GM21825 (cell line): ENCODE measurements around the gene TMEM108.

ENCODE experiments used
- ATAC-seq: cut with Tn5 transposase; IDR thresholded peaks from one replicate; pipeline ENCODE4 v1.9.1; 2021; ENCODE audit warnings: mild to moderate bottlenecking, moderate library complexity; ENCODE audit not compliant: unreplicated experiment

The TMEM108 gene

DNA sequence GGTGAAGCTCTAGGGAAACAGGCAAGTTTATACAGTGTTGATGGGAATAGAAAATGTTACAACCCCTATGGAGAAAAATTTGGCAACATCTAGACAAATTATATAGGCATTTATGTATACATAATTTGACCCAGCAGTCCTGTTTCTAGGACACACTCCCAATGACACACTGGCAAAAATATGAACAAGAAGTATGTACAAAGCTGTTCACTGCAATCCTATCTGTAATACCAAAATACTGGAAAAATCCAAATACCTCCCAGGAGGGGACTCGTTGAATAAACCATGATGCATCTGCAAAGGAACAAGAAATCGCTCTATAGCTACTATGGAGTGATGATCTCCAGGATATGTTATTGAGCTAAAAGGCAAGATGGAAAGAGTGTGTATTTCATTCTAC lies 370.2 kb downstream of the TMEM108 start:
- ATAC-seq: no peak

DNA sequence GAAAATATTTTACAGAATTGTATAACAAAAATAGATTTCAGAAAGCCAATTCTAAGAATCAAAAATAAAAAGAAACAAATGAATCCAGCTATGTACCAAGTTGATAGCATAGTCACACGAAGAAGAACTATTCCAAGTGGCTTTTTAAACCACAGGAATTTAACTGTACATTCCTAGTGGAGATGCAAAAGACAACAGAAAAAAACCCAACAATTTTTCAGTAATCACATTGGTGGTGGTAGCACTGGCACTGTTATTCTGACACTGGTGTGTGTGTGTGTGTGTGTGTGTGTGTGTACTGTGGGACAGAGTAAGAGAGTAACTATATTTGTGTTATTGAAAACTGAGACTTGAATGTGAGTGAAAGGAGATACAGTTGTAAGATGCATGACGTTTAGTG lies 370.8 kb downstream of the TMEM108 start:
- no peak for ATAC-seq

DNA sequence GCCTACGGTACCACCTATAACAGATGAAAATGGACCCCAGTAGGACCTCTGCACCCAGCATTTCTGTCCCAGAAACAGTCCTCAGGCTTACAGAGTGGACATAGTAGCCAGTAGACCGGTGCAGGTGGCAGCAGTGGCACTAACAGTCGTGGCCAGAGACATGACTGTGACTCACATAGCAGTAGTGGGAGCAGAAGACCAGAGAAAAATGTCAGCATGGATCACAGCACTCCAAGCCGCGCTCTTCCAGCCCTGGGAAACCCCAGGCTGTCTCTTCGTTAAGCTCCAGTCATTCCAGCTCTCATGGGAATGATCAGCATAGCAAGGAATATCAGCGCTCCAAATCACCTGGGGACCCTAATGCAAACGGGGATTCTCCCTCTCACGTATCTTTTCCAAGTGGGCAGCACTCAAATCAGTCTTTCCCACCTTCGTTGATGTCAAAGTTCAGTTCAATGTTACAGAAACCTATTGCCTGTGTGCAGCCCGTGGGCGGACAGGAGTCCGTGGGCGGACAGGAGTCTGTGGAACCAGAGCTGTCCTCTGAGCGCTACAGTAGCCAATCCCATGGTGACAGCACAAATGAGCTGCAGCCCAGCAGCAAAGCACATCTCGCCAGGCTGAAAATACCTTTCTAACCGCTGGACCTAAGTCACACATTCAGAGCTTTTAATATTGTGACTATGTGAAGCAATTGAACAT lies 372.2 kb downstream of the TMEM108 start:
- no peak for ATAC-seq

DNA sequence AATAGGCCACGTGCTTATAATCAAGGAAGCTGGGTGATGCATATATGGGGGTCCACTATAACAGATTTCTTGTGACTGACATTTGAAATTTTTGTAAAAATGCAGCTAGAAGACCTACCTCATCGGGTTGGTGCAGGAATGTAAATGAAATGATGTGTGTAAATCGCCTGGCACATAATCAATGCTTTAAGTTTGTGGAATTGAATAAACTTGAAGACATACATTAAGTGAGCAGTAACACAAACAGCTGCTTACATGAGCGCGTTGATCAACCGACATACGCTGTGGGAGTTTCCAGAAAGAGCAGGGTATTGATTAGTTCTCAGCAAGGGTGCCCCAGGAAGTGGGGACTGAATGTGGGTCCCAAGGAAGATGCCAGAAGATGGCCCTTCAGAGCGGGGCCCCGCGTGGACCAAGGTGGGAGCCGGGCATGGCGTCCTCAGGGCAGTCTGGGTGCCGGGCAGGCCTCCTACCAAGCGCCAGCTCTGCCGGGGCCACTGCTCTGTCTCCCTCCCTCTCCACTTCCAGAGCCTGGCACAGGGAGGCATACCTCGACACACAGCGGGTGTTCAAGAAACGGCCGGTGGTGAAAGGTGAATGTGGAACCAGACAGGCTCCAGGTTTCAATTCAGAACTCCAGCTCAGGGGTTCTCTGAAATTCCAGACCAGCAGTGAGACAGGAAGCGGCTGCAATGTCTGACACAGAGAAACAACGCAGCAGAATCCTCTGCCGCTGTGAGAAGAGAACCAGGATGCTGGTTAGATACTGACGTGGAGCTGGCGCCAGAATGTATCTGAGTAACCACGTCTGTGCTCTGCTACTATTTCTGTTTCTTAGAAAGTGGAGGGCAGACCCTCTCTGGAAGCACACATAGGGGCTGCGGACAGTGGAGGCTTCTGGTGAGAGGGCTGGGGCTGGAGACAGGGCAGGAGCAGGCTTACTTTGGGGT lies 374.3 kb downstream of the TMEM108 start:
- no peak for ATAC-seq

DNA sequence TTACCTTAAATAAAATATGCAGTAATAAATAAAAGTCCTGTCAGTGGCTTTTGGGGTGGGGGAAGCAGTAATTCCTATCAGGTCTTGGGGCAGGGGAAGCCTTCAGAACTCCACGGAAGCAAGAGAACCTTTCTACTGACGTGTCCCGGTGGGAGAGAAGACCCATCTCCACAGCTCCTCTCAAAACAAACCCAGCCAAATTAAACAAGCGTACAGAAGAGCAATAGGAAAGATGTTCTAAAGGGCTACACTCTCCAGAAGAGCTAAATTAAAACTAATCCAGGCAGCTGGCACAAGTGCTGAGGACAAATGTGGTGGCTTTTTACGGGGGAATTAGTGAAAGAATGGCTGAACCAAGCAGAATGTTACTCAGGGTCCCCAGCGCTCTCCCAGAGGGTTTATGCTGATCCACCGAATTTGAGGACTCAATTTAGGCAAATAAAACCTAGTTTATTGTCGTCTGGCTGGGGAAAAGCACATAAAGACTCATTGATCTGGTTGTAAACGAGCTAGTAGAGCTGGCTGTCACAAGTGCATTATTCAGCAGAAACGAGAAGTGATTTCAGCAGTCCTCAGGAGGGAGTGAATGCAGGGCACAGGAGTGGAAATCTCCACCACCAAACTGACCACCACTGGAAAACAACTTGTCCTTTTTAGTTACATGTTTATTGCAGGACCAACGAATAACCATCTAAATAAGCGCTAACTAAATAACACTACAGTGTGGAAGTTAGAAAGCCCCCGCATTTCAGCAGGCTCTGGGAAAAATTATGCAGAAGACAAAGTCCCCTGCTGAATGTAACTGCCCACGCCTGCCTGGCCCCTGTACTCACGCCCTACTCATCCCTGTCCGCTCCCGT lies 375.2 kb downstream of the TMEM108 start:
- no peak for ATAC-seq

DNA sequence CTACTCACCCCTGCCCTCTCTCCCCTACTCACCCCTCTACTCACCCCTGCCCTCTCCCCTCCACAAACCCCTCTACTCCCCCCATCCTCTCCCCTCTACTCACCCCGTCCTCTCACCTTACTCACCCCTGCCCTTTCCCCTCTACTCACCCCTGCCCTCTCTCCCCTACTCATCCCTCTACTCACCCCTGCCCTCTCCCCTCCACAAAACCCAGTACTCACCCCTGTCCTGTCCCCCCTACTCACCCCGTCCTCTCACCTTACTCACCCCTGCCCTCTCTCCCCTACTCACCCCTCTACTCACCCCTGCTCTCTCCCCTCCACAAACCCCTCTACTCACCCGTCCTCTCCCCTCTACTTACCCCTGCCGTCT lies 375.8 kb downstream of the TMEM108 start:
- ATAC-seq: no peak

DNA sequence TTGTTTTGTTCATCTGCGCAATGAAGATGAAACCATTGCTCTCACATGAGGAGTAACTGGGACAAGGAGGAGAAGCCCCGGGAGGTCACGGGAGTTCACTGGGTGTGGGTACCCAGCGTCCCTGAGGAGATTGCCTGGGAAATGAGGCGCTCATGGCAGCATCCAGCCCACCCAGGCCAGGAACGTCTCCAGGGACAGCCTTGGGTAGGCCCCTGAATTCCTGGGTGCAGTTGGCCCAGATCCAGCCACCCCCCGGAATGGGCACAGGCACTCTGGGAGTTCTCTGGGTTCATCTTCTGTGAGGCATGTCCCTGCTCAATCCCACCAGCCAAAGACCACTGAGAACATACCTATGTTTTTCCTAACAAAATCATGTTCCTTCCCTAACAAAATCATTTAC lies 380.2 kb downstream of the TMEM108 start:
- ATAC-seq: no peak

DNA sequence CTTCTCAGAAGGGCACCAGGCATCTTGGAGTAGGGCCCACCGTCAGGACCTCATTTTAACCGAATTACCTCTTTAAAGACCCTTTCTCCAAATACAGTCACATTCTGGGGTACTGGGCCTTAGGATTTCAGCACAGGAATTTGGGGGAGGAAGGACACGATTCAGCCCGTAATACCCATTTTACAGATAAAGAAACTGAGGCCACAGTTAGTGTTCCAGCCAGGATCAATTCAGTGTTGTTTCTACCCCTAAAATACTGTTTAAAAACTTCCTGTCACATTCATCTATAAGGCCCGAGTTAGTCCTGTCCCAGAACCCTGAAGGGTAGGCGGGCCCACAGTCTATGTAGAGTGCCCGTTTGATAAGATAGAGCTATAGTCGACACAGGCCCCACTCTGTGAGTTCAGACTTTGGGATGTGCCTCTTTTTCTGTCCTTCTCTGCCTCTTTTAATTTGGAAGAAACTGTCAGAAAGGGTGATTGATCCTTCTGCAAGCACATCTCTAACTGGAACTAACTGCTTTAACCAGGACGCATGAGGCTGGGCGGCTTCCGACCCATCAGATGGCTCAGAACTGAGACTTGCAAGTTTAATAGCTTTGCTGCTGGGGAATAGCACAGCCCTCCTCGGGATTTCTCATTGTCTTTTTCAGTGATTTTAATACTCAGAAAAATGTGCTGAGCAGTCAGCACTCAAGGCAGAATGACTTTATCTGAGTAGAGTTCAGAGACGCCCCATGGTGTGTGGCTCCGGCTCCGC lies 381.1 kb downstream of the TMEM108 start:
- ATAC-seq: no peak

DNA sequence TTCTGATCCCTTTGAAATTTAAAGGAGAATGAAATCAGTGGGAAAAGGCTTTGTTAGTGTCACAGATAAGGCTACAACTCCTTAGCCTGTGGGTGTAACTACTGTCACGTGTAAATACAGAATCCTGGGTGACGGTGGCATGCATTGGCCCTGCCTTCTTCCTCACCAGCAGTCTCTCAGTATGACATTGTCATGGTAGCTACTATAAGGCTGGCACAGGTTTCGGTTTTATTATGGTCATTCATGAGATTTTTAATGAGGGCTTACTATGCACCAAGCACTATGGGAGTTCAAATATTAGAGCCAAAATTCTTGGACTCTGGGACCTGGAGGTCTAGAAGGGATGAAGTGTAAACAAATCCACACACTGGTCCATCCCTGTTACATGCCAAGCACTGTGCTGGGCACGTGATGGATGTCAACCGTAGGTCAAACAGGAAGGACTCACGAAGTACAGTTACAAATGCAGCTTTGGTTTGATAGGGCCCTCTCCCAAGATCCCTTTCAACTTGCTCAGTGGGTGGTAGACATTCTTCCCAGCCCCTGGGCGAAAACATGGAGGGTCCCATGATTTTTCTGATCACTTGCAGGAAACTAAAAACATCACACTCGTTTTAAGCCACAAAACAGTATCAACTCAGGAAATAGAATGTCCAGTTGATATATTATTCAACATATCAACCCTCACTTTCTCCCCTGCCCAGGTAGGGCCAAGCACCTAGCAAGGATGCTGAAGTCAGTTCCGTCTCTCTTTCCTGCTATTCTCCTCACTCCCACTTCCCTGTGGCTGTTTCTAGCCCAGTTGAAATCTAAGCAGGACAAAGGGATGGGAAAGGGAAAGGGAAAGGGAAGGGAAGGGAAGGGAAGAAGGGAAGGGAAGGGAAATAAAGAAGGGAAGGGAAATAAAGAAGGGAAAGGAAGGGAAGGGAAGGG lies 387.0 kb downstream of the TMEM108 start:
- ATAC-seq: no peak

DNA sequence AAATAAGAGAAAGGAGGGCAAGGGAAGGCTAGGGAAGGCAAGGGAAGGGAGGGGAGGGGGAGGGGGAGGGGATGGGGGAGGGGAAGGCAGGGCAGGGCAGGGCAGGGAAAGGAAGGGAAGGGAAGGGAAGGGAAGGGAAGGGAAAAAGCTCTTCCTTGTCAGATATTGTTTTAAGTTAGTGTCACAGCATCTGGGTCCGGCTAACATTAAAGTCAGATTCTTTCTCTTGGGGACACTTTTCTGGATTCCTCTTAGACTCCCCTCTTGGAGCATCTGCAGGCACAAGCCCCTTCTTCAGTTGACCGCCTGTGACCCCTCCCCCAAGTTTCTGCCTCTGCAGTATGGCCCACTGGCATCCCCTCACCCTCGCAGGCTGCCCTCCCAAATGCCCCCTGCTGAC lies 387.7 kb downstream of the TMEM108 start:
- ATAC-seq: no peak

DNA sequence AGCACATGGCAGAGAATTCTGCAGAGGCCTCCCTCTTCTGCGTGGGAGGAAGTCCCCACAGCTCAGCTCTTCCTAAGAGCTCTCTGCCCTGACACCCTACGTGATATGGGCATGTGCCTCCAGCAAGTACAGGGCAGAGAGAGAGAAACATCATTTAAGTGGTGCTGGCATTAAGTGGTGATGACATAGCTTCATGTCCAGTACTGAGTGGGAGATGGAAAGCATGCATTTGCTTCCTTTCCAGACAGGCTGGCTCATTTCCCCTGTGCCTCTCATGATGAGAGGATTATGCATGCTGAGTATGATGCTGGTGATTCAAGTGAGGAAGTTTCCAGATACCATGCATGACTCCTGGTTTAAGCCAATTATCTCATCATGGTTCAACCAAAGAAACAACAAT lies 388.5 kb downstream of the TMEM108 start:
- ATAC-seq: no peak

DNA sequence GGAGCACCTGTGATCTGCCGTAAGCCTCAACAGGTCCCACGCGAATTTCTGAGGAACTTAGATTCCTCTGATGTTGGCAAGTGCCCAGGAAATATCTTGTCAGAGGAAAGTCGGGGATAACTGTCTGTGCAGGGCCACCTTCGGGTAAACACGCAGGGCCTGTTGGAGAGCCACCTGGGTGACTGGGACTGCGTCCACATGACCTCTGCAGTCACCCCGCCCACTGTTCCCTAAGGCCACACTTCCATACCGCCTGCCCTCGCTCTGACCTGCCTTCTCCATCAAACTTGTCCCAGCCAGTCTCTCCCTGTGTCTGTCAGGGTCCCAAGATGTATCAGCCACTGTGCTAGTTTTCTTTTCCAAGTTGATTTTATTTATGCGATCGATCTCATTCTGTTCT lies 390.4 kb downstream of the TMEM108 start:
- no peak for ATAC-seq

DNA sequence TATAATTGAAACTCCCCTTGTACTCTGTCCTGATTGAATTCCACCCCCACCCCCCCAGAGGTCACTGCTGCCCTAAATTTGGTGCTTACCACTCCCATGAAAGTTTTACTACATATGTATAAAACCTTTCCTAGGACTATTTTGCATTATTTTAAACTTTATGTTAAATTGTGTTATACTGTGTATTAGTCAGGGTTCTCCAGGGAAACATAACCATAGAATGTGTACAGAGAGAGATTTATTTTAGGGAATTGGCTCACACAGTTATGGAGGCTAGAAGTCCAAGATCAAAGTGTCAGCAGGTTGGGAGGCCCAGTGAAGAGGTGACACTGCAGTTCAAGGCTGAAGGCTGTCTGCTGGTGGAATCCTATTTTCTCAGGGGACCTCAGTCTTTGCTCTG lies 390.9 kb downstream of the TMEM108 start:
- ATAC-seq: no peak

DNA sequence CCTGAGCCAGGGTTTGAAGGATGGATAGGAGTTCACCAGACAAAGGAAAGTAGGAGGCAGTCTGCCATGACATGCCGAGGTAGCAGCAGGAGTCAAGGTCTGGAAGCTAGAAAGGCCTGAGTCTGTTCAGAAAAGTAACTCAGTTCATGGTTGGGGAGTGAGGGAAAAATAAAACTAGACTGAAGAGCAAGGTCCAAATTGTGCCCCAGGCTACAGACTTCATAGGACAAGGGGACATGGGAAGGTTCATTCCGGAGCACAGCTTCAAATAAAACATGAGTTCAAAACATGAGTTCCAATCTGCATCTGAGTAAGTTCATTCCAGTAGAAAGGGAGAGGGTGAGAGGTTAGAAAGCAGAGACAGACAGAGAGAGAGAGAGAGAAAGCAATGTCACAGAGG lies 401.4 kb downstream of the TMEM108 start:
- no peak for ATAC-seq

DNA sequence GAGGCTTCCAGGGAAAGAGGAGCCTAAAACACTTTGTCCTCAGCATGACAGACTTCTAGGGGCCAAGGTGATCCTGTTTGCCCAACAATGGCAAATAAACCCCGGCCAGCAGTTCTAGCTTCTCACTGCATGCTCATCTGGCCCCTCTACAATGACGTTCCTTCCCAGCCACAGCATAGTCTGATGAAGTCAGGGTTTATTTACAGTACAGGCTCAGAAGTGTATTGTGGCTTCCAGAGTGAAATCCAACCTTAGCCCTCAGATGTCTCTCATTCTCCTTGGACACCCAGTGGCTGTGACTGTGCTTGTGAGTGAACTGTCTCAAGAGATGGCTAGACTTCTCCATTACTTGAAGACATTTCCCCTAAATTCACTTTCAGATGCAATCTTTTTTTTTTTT lies 402.5 kb downstream of the TMEM108 start:
- no peak for ATAC-seq

DNA sequence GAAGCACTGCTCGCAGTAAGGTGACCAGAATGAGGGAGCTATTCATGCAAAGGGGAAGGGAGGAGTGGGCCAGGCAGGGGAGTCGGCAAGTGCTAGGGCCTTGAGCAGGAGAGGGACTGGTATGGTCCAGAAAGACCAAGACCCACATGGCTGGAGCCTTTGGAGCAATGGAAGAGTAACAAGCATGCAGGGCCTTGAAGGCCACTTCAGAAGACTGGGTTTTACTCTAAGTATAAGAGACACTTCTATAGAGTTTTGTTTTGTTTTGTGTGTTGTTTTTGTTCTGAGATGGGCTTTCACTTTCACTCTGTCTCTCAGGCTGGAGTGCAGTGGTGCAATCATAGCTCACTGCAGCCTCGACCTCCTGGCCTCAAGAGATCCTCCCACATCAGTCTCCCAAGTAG lies 403.7 kb downstream of the TMEM108 start:
- peak; percentile 63 for ATAC-seq

DNA sequence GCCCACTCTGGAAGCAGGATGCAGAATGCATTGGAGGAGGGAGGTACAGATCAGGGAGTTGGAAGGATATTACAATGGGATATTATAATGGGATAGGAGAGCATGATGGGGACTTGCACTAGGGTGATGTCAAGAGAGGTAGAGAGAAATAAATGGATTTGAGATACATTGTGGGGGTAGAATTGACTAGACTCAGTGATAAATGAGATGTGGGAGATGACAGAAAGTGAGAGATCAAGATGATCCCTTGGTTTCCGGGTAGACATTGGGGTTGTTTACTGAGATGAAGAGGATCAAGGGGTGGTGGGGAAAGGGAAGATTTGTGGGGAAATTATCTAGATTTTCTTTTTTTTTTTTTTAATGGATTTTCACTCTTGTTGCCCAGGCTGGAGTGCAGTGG lies 404.3 kb downstream of the TMEM108 start:
- no peak for ATAC-seq

DNA sequence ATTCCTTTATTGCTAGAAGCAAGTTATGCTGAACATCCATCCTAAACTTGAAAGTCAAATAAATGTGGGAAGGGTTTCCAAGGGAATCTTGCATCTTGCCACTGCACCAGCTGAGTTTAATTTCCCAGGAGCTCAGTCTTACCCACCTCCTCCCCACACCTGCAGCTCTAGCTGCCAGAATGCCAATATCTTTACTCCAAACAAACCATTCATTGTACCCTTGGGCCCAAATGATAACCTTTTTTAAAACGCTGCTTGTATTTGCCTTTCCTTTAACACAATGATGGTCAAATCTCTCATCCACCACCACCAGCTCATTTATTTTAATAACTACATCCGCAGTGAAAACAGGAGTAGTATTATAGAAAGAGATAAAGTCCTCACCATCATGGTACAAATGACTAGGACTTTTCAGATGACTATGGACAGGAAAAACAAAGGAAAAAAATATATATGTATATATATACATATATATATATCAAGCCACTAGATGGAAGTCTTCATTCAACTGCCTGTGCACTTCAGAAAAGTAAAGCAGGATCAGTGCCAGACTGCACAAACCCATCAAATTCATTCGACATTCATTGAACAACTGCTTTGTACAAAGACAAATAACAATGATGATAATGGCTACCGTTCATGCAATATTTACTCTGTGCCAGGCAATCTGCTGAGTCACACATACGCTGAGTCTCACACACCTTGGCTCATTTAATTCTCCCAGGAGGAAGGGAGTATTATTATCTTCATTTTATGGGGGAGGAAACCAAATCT lies 405.6 kb downstream of the TMEM108 start:
- ATAC-seq: no peak

DNA sequence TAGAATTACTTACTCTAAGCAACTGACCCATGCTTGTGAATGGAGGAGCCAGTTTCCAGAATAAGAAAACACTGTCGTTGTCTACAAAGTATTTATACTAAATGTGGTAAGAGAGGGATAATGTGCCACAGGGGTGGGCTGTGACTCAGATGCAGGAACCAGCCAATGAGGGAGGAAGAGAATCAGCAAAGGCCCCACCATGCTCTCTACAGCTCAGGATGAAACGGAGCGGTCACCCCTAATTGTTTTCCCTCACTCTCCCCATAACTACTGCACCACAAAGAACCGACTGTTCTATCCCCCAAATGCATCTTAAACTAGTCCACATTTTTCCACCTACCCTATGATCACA lies 406.2 kb downstream of the TMEM108 start:
- ATAC-seq: no peak
